ENCODE measurements around the gene DGKG. TPM values are rescaled to one million over a fixed set of nuclear protein-coding genes. Genes with fewer than 3 reads are reported as not detected.

DGKG gene
- total and polyA plus RNA-seq, 10 of the 15 experiments (the other 5 are each of a cell fraction or from before 2014, with no cell fraction given): 0.39 to 6.2 (median 4.7) TPM

DNA sequence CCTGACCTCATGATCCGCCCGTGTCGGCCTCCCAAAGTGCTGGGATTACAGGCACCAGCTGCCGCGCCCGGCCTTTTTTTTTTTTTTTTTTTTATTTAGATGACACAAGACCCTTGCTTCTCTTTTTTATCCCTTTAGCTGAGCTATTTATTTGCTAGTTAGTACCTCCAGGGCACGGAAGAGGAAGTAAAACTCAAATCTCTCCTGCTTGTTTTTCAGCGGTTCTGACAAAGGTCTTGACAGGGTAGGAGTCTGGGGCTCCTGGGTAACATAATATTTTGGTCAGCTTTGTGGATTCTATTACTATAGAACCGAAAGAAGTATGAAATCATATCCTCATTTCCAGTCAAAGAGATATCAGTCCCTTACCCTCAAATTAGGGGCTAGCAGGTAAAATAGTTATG lies 209.1 kb downstream of the DGKG start (continued):
- peak; percentile 41; the same call in 1 of the 2 replicates for TF ChIP-seq SPI1 (IDR thresholded peaks at IDR 0.05; ENCODE audit: borderline replicate concordance, insufficient read depth, low read depth, low read length)
- peak; percentile 69 for TF ChIP-seq MEF2B (IDR thresholded peaks at IDR 0.05; ENCODE audit: partially characterized antibody, poor library complexity, severe bottlenecking)
- TF ChIP-seq WRNIP1 (IDR thresholded peaks at IDR 0.05; ENCODE audit: borderline replicate concordance, low read depth, low read length): no peak
- TF ChIP-seq RUNX3 (IDR thresholded peaks at IDR 0.05; ENCODE audit: low read length): peak; percentile 82
- TF ChIP-seq ESRRA (IDR thresholded peaks at IDR 0.05; ENCODE audit: low read length): no peak
- TF ChIP-seq, protein P1, sequence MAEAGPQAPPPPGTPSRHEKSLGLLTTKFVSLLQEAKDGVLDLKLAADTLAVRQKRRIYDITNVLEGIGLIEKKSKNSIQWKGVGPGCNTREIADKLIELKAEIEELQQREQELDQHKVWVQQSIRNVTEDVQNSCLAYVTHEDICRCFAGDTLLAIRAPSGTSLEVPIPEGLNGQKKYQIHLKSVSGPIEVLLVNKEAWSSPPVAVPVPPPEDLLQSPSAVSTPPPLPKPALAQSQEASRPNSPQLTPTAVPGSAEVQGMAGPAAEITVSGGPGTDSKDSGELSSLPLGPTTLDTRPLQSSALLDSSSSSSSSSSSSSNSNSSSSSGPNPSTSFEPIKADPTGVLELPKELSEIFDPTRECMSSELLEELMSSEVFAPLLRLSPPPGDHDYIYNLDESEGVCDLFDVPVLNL (IDR thresholded peaks at IDR 0.05; ENCODE audit: low read depth, low read length): no peak
- no peak for TF ChIP-seq NFYA (IDR thresholded peaks at IDR 0.05; ENCODE audit: borderline replicate concordance, low read depth, low read length)
- no peak for TF ChIP-seq JUND (IDR thresholded peaks at IDR 0.05; ENCODE audit: low read depth, low read length)
- no peak for TF ChIP-seq KAT2A (conservative IDR thresholded peaks at IDR 0.05; ENCODE audit: control insufficient read depth, low read depth, low read length)
- TF ChIP-seq, protein P2, sequence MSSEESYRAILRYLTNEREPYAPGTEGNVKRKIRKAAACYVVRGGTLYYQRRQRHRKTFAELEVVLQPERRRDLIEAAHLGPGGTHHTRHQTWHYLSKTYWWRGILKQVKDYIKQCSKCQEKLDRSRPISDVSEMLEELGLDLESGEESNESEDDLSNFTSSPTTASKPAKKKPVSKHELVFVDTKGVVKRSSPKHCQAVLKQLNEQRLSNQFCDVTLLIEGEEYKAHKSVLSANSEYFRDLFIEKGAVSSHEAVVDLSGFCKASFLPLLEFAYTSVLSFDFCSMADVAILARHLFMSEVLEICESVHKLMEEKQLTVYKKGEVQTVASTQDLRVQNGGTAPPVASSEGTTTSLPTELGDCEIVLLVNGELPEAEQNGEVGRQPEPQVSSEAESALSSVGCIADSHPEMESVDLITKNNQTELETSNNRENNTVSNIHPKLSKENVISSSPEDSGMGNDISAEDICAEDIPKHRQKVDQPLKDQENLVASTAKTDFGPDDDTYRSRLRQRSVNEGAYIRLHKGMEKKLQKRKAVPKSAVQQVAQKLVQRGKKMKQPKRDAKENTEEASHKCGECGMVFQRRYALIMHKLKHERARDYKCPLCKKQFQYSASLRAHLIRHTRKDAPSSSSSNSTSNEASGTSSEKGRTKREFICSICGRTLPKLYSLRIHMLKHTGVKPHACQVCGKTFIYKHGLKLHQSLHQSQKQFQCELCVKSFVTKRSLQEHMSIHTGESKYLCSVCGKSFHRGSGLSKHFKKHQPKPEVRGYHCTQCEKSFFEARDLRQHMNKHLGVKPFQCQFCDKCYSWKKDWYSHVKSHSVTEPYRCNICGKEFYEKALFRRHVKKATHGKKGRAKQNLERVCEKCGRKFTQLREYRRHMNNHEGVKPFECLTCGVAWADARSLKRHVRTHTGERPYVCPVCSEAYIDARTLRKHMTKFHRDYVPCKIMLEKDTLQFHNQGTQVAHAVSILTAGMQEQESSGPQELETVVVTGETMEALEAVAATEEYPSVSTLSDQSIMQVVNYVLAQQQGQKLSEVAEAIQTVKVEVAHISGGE (CRISPR knock-in tag; IDR thresholded peaks at IDR 0.05): no peak
- TF ChIP-seq, protein P3, sequence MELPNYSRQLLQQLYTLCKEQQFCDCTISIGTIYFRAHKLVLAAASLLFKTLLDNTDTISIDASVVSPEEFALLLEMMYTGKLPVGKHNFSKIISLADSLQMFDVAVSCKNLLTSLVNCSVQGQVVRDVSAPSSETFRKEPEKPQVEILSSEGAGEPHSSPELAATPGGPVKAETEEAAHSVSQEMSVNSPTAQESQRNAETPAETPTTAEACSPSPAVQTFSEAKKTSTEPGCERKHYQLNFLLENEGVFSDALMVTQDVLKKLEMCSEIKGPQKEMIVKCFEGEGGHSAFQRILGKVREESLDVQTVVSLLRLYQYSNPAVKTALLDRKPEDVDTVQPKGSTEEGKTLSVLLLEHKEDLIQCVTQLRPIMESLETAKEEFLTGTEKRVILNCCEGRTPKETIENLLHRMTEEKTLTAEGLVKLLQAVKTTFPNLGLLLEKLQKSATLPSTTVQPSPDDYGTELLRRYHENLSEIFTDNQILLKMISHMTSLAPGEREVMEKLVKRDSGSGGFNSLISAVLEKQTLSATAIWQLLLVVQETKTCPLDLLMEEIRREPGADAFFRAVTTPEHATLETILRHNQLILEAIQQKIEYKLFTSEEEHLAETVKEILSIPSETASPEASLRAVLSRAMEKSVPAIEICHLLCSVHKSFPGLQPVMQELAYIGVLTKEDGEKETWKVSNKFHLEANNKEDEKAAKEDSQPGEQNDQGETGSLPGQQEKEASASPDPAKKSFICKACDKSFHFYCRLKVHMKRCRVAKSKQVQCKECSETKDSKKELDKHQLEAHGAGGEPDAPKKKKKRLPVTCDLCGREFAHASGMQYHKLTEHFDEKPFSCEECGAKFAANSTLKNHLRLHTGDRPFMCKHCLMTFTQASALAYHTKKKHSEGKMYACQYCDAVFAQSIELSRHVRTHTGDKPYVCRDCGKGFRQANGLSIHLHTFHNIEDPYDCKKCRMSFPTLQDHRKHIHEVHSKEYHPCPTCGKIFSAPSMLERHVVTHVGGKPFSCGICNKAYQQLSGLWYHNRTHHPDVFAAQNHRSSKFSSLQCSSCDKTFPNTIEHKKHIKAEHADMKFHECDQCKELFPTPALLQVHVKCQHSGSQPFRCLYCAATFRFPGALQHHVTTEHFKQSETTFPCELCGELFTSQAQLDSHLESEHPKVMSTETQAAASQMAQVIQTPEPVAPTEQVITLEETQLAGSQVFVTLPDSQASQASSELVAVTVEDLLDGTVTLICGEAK (IDR thresholded peaks at IDR 0.05; ENCODE audit: borderline replicate concordance): peak; percentile 63; the same call in 1 of the 2 replicates
- TF ChIP-seq, protein P4, sequence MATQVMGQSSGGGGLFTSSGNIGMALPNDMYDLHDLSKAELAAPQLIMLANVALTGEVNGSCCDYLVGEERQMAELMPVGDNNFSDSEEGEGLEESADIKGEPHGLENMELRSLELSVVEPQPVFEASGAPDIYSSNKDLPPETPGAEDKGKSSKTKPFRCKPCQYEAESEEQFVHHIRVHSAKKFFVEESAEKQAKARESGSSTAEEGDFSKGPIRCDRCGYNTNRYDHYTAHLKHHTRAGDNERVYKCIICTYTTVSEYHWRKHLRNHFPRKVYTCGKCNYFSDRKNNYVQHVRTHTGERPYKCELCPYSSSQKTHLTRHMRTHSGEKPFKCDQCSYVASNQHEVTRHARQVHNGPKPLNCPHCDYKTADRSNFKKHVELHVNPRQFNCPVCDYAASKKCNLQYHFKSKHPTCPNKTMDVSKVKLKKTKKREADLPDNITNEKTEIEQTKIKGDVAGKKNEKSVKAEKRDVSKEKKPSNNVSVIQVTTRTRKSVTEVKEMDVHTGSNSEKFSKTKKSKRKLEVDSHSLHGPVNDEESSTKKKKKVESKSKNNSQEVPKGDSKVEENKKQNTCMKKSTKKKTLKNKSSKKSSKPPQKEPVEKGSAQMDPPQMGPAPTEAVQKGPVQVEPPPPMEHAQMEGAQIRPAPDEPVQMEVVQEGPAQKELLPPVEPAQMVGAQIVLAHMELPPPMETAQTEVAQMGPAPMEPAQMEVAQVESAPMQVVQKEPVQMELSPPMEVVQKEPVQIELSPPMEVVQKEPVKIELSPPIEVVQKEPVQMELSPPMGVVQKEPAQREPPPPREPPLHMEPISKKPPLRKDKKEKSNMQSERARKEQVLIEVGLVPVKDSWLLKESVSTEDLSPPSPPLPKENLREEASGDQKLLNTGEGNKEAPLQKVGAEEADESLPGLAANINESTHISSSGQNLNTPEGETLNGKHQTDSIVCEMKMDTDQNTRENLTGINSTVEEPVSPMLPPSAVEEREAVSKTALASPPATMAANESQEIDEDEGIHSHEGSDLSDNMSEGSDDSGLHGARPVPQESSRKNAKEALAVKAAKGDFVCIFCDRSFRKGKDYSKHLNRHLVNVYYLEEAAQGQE (IDR thresholded peaks at IDR 0.05; ENCODE audit: low read depth, low read length): no peak
- TF ChIP-seq RFX5 (IDR thresholded peaks at IDR 0.05; ENCODE audit: low read depth, low read length): no peak
- no peak for TF ChIP-seq NFXL1 (IDR thresholded peaks at IDR 0.05; ENCODE audit: borderline replicate concordance)
- TF ChIP-seq, protein P5, sequence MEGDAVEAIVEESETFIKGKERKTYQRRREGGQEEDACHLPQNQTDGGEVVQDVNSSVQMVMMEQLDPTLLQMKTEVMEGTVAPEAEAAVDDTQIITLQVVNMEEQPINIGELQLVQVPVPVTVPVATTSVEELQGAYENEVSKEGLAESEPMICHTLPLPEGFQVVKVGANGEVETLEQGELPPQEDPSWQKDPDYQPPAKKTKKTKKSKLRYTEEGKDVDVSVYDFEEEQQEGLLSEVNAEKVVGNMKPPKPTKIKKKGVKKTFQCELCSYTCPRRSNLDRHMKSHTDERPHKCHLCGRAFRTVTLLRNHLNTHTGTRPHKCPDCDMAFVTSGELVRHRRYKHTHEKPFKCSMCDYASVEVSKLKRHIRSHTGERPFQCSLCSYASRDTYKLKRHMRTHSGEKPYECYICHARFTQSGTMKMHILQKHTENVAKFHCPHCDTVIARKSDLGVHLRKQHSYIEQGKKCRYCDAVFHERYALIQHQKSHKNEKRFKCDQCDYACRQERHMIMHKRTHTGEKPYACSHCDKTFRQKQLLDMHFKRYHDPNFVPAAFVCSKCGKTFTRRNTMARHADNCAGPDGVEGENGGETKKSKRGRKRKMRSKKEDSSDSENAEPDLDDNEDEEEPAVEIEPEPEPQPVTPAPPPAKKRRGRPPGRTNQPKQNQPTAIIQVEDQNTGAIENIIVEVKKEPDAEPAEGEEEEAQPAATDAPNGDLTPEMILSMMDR (IDR thresholded peaks at IDR 0.05 in 2 of 3, conservative IDR thresholded peaks at IDR 0.05 in 1 of 3; ENCODE audit: control insufficient read depth in 2 of 3, extremely low read depth in 1 of 3, insufficient read depth in 1 of 3, low read depth in 3 of 3, low read length in 3 of 3): no peak
